Left cardiac atrium (tissue), 4 donors: ENCODE results near the gene ADTRP. TPM values are rescaled to one million over a fixed set of nuclear protein-coding genes. Genes with fewer than 3 reads are reported as not detected.
A peak's percentile ranks its signal among the peaks of the same experiment; 100 is the strongest.

ENCODE experiments used
- ATAC-seq, 2 donors: fragments of 200-7000 bp; cut with Tn5 transposase; one replicate each; pipeline ENCODE4 v1.9.1; 2020; ENCODE audit warnings: mild to moderate bottlenecking in 2 of 2, moderate library complexity in 2 of 2
- DNase-seq: peaks from one replicate; pipeline ENCODE4 v3.0.0-alpha.2; 2020
- intact Hi-C, 2 donors: fragments of 100-400 bp; cut with DNase I; formaldehyde crosslinking; loops; one replicate each; pipeline versions ENCODE4 v1.14.1 to v1.15.1; 2022 to 2023
- total RNA-seq, 2 donors: library from RNA; stranded (reverse); fragmentation: NEBNext Ultra II Directional; extraction: Animal tissue kit (Norgen Biotek cat#: 25700); gene quantifications; one replicate each; pipeline ENCODE4 v1.2.1, GENCODE V29; 2021
- donor health status: DM: no; HTN: yes; CAD: no.
- donor health status: DM: no; HTN: yes; CAD: no; lungs with severe emphysema.
- donor health status: DM: yes; HTN: yes; CAD: no.
- donor health status: Dilated cardiomyopathy.

Gene ADTRP
- total RNA-seq, 2 donors from 2014 or later: 0.18 to 0.21 TPM

DNA sequence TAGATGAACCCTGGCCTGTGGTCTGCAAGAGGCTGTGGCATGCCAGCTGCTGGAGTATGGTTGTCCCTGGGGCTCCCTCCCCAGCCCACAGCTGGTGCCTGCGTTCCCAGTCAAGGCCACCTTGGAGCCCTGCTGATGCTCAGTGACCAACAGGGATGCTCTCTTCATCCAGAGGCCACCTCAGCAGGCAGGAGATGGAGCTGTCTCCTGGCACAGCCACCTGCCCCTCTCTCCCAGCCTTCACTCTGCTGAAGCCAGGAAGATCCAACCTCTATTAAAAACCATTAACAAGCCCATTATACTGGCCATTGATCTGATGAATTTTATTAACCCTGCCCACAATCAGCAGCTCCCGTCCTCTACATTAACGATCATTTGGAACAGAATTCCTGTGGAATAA, 40.4 kb downstream of the ADTRP start:
- no peak for ATAC-seq
- no peak for DNase-seq
- intact Hi-C loops: no loop called here

DNA sequence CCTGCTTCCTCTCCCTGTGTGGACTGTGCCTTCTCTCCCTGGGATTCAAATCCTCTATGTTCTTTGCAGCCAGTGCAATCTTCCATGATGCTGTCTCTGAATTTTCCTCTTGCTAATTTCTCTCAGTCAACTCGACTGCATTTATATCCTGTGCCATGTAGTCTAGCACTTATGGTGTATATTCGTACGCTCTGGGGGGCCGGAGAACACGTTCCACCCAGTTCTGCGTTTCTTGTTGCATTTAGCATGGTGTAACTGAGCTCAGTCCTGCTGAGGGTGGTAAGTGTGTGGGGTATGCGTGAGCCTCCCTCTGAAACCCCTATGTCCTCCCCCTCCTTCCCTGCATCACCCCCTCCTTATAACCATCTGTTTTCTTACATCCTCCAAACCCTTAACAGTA, 42.0 kb downstream of the ADTRP start:
- DNase-seq: no peak
- ATAC-seq: no peak
- intact Hi-C loops: no loop called here

DNA sequence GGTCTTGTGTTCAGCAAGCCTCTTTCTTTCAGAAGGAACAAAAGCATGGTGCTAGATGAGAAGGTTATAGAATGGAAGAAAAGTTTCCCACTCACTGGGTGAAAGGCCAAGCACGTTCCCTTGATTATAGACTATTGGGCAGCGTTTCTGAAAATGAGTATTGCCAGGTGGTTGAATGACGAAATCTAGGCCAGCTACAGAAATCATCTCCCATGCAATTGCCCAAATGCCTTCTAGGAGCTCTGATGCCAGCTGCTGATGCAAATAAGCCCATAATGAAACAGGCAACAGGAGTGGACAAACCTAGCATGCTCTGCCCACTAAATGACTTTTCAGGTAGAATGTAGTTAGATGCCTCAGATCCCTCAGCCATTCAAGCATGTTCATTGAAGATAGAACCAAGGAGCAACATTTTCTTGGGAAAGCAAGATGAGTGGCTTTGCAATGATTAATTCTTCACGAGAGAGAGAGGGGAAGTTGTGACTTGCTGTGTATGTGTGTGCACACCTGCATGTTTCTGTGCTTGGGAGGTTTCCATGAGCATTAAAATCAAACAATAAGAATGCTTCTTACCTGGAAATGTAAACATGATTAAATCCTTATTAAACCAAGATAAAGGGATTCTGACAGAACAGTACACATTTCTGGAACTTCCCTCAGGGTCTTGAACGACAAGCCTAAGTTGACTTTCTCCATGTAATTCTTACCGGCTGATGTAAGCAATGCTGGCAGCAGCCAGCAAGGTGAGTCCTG, 43.6 kb downstream of the ADTRP start:
- intact Hi-C loops: no loop called here
- DNase-seq (no peak), ATAC-seq (no peak)

- DNase-seq (peak; percentile 68), ATAC-seq (peak; percentile 87 to 88)
- intact Hi-C loops: no loop called here
Measured at GRCh38 chr6:11732036-11732631, 46.5 kb downstream of the ADTRP start.

DNA sequence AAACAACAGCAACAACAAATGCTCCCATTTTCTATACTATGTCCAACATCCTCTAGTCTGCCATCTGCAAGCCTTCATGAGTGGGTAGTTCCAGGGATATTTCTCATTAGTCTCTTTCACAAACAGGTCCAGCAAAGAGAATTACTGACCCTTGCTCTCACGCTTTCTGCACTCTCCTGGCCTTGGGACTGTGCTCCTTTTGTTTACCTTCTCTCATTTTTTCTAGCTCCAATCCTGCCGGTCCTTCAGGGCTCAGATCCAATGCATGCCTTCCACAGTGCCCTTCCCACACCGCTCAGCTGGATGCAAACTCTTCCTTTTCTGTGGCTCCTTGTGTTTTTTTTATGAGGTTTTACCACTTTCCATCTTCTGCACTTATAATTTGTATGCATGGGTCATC, 47.2 kb downstream of the ADTRP start:
- no peak for ATAC-seq
- intact Hi-C loops: no loop called here
- no peak for DNase-seq

- no peak for DNase-seq
- intact Hi-C loops: no loop called here
- no peak for ATAC-seq
Measured at GRCh38 chr6:11730641-11731040, 48.0 kb downstream of the ADTRP start.

DNA sequence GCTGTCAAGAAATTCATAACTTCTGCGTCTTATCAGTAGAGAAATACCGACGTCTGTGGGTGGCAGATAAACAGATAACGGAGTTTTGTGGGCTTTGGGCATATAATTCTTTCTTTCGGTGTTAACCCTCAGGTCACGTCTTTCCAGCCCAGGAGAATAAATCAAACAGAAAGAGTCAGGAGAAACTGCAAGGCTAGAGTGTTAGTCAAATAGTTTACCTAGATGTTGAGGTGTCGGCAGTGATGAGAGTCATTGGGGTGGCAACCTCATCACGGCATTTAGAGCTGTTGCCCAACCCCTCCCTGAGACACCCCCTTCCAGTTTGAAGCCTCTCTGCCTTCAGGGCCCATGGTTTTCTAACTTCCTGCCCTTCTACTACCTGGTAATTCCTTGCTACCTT, 49.5 kb downstream of the ADTRP start:
- DNase-seq (no peak), ATAC-seq (no peak)
- intact Hi-C loops: no loop called here

DNA sequence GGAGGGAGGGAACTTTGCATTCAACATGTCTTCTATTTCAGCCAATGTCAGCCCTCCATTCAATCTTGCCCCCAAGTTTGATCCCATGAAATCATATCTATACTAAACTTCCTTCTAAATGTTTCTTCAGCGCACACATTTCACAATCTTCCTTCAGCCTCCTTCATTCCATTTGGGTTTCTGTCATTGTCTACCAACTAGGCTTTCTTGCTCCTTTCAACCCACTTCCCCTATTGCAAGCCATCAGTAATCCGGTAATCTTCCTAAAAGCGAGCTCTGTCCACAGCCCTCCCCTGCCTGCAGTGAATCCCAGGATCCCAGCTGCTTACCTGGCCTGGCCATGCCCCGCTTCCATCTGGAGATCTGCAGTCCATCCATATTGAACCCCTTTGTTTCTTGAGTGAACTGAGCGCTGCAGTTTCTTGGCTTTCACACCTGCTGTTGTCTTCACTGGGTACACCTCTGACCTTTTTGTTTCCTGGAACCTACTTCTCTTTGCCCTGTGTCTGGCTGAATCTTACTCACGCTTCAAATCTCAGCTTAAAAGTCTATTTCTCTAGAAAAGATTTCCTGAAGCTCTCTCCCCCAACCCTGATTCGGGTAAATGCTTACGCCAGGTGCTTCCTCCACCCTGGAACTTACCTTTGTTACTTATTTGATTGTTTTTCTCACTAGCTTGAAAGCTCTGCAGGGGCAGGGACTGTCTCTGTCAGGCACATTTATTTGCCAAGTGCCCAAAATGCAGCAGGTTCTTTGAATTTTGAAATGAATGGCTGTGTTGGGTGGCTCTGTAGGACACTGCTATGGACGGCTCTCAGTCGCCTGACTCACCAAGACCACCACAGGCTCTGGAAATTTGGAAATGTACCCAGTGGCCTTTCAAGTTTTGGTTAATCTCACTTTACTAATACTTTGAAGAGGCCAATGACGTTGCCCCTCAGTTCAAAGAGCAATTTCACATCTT, 50.3 kb downstream of the ADTRP start:
- intact Hi-C loops: no loop called here
- ATAC-seq (no peak), DNase-seq (no peak)

DNA sequence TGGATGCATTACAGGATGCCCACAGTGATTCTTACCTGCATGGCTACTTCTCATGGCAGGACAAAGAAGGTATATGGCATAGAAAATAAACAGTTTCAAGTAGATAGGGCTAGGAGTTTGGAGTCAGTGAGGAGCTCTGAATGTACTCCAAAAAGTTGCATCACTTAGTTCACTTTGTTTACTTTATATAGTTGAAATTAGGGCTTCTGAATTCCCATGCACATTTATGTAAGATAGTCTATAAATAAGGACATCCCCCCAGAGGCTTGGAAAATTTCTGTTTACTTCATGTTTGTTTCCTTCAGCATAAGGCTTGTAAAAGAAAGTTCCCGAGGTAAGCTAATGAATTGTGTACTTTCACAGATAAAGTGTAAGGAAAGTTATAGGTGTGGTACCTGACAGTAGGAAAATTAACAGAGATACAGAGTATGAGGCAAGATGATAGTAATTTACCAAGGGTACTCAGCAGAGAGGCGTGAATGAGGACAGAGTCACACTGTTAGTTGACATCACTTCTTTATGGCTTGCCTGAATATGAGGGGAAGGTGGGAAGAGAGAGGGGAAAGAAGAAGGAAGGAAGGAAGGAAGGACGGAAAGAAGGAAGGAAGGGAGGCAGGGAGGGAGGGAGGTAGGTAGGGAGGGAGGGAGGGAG, 51.1 kb downstream of the ADTRP start:
- intact Hi-C loops: no loop called here
- ATAC-seq (no peak), DNase-seq (no peak)

DNA sequence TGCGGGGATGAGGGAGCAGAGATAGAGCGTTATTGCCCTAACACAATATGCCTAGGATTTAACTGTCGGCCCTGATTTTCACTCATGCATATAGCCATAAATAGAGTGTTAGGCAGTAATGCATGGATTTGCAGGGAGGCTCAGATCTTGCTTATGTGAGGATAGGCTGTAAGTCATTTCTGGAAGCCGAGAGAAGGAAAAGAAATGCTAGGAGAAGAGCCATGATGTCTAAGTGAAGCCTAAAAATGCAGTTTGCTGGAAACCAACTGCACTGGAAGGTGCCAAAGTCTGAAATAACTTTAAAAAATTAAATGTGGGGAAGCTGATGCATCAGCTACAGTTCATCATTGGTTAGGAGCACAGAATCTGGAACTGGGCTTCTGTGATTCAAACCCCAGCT, 54.3 kb downstream of the ADTRP start:
- intact Hi-C loops: no loop called here
- DNase-seq (no peak), ATAC-seq (no peak)

- intact Hi-C loops: no loop called here
- no peak for DNase-seq
- ATAC-seq: no peak
Measured at GRCh38 chr6:11722805-11723631, 55.6 kb downstream of the ADTRP start.

GRCh38 chr6:11722220-11722619, 56.4 kb downstream of the ADTRP start:
- intact Hi-C loops: no loop called here
- DNase-seq (no peak), ATAC-seq (no peak)

DNA sequence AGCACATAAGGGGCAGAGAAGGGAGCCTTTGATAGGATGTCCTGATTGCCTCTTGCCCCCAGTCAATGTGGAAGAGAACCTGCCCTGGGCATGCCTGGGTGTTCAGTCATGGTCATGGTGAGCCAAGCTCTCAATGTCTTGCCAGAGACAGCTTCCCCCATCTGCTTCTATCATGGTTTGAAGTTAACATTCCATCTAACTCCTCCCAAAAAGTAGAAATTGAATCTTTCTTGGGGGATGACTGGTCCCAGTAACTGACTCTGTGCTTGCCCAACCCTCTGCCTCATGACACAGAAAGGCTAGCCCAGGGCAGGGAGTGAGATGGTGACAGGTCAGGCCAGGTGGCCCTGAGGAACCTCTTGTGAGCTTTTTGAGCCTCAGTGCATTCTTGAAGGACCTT, 60.1 kb downstream of the ADTRP start:
- intact Hi-C loops: no loop called here
- ATAC-seq: no peak
- no peak for DNase-seq

GRCh38 chr6:11718031-11718430, 60.6 kb downstream of the ADTRP start:
- ATAC-seq (no peak), DNase-seq (no peak)
- intact Hi-C loops: no loop called here

- intact Hi-C loops: no loop called here
- ATAC-seq (no peak), DNase-seq (no peak)
Measured at GRCh38 chr6:11714798-11715285, 63.8 kb downstream of the ADTRP start.

GRCh38 chr6:11714116-11714797, 64.3 kb downstream of the ADTRP start:
- ATAC-seq: no peak
- intact Hi-C loops: no loop called here
- DNase-seq: no peak

- intact Hi-C loops: no loop called here
- peak; percentile 43 for DNase-seq
- peak; percentile 30 to 67 for ATAC-seq
Measured at GRCh38 chr6:11712760-11713159, 65.8 kb downstream of the ADTRP start.
